ENCODE data around the gene ADH7.

DNA sequence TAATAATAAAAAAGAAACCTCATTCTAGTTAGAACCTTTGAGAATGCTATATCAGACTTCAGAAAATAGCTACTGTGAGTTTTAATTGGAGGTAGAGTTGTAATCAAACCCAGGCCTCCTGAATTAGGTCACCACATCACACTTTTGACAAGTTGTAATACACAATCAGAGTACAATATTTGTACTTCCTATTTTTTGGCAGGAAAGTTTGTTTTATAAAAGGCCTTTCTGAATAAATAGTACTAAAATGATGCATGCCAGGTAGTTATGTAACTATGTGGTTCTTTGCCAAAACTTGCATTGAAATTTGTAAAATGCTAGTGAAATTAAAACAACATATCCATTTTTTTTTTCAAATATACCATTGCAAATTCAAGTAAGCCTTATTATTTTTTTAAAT is 26.8 kb downstream of the ADH7 start:
- no peak for TF ChIP-seq POLR2AphosphoS5 (IDR thresholded peaks at IDR 0.05; ENCODE audit: low read depth, low read length)
- no peak for TF ChIP-seq SIN3A (IDR thresholded peaks at IDR 0.05; ENCODE audit: borderline replicate concordance, insufficient read depth, low read length)
- no peak for TF ChIP-seq TAF1 (IDR thresholded peaks at IDR 0.05; ENCODE audit: borderline replicate concordance, insufficient read depth, low read length)
- TF ChIP-seq REST (IDR thresholded peaks at IDR 0.05; ENCODE audit: insufficient read depth in 1 of 2, low read depth in 2 of 2, low read length in 2 of 2): no peak
- no peak for TF ChIP-seq FOXP2 (optimal IDR thresholded peaks at IDR 0.05; ENCODE audit: borderline replicate concordance, extremely low read depth, extremely low read length, insufficient read depth)
